Measurements from ENCODE around the gene PRXL2C.

PRXL2C gene

DNA sequence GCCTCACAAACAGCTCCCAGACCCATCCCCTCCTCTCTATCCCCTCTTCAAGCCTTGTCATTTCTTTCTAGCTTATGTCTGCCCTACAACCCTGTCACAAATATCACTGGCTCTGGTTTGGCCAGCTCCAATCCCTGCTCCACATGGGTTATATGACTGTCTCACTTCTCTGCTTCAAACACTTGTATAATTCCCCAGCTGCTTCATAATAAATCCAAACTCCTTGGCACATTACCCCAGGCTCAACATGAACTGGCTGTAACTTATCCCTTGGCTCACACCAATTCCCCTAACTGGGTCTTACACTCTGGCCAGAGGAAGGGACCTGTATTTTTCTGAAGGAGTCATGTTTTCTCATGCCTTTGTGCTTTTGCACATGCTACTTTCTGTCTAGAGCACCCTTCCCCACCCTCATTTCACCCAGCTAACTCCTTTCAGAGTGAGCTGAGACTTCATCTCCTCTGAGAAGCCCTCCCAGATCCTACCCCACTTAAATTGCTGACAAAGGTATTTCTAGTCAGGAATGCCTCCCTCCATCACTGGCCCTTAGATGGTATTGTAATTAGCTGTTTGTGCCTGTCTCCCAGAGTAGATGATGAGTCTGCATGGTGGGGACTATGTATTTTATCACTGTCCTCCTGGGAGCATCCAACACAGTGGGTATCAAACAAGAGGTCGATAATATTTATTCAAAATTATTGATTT is 5.3 kb downstream of the PRXL2C start:
- TF ChIP-seq ZC3H10 (CRISPR knock-in tag; IDR thresholded peaks at IDR 0.05) (no peak), RARB (CRISPR knock-in tag; IDR thresholded peaks at IDR 0.05) (no peak), TOX (CRISPR knock-in tag; IDR thresholded peaks at IDR 0.05; ENCODE audit: borderline replicate concordance) (no peak), ZNF565 (CRISPR knock-in tag; conservative IDR thresholded peaks at IDR 0.05; ENCODE audit: low read depth) (no peak)
- ATAC-seq: no peak

DNA sequence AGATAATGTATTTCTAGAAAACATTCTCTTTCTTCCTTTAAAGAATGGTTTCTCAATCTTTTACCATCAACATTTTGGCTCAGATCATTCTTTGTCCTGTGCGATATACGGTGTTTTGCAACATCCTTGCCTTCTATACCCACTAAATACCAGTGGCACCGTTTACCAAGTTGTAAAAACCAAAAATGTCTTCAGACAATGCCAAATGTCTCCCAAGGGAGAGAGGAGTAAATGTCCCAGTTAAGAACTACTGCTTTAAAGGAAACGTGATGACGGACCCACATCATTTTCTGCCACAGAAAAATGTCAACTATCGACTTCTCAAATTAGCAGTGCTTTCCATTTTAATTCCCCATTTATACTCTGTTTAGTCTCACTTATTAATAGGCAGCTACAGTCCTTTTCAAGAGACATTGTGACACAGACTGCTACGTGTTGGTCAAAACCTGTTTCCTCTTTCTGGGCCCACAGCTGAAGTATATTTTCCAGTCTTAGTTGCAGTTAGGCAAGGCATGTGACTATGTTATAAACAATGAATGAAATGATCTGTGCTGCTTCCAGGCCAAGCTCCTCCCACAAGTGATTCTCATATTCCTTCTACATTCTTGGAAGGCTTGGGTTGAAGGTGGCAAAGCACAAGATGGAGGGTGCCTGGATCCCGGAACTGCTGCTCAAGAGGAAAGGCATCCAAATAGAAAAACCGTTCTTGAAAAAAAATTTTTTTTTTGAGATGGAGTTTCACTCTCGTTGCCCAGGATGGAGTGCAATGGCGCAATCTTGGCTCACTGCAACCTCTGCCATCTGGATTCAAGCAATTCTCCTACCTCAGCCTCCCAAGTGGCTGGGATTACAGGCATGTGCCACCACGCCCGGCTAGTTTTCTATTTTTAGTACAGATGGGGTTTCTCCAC is 8.8 kb downstream of the PRXL2C start:
- peak; percentile 60 for ATAC-seq
- TF ChIP-seq ZNF8 (CRISPR knock-in tag; IDR thresholded peaks at IDR 0.05): no peak
- TF ChIP-seq BACH2 (CRISPR knock-in tag; IDR thresholded peaks at IDR 0.05; ENCODE audit: borderline replicate concordance): no peak
- TF ChIP-seq, protein P1, sequence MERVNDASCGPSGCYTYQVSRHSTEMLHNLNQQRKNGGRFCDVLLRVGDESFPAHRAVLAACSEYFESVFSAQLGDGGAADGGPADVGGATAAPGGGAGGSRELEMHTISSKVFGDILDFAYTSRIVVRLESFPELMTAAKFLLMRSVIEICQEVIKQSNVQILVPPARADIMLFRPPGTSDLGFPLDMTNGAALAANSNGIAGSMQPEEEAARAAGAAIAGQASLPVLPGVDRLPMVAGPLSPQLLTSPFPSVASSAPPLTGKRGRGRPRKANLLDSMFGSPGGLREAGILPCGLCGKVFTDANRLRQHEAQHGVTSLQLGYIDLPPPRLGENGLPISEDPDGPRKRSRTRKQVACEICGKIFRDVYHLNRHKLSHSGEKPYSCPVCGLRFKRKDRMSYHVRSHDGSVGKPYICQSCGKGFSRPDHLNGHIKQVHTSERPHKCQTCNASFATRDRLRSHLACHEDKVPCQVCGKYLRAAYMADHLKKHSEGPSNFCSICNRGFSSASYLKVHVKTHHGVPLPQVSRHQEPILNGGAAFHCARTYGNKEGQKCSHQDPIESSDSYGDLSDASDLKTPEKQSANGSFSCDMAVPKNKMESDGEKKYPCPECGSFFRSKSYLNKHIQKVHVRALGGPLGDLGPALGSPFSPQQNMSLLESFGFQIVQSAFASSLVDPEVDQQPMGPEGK (CRISPR knock-in tag; IDR thresholded peaks at IDR 0.05; ENCODE audit: borderline replicate concordance): no peak
- TF ChIP-seq ARNTL (CRISPR knock-in tag; IDR thresholded peaks at IDR 0.05; ENCODE audit: borderline replicate concordance, low read depth): no peak
- no peak for TF ChIP-seq ZFP3 (CRISPR knock-in tag; IDR thresholded peaks at IDR 0.05)
- TF ChIP-seq, protein P2, sequence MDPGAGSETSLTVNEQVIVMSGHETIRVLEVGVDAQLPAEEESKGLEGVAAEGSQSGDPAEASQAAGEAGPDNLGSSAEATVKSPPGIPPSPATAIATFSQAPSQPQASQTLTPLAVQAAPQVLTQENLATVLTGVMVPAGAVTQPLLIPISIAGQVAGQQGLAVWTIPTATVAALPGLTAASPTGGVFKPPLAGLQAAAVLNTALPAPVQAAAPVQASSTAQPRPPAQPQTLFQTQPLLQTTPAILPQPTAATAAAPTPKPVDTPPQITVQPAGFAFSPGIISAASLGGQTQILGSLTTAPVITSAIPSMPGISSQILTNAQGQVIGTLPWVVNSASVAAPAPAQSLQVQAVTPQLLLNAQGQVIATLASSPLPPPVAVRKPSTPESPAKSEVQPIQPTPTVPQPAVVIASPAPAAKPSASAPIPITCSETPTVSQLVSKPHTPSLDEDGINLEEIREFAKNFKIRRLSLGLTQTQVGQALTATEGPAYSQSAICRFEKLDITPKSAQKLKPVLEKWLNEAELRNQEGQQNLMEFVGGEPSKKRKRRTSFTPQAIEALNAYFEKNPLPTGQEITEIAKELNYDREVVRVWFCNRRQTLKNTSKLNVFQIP (CRISPR knock-in tag; IDR thresholded peaks at IDR 0.05; ENCODE audit: borderline replicate concordance, low read depth): no peak
- no peak for TF ChIP-seq OSR1 (CRISPR knock-in tag; IDR thresholded peaks at IDR 0.05)
- TF ChIP-seq, protein P3, sequence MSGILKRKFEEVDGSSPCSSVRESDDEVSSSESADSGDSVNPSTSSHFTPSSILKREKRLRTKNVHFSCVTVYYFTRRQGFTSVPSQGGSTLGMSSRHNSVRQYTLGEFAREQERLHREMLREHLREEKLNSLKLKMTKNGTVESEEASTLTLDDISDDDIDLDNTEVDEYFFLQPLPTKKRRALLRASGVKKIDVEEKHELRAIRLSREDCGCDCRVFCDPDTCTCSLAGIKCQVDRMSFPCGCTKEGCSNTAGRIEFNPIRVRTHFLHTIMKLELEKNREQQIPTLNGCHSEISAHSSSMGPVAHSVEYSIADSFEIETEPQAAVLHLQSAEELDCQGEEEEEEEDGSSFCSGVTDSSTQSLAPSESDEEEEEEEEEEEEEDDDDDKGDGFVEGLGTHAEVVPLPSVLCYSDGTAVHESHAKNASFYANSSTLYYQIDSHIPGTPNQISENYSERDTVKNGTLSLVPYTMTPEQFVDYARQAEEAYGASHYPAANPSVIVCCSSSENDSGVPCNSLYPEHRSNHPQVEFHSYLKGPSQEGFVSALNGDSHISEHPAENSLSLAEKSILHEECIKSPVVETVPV (CRISPR knock-in tag; IDR thresholded peaks at IDR 0.05): no peak
- TF ChIP-seq TOX (CRISPR knock-in tag; IDR thresholded peaks at IDR 0.05; ENCODE audit: borderline replicate concordance): no peak
- no peak for TF ChIP-seq ZNF565 (CRISPR knock-in tag; conservative IDR thresholded peaks at IDR 0.05; ENCODE audit: low read depth)
- TF ChIP-seq ZC3H10 (CRISPR knock-in tag; IDR thresholded peaks at IDR 0.05): no peak
- TF ChIP-seq TCF4 (CRISPR knock-in tag; IDR thresholded peaks at IDR 0.05; ENCODE audit: borderline replicate concordance): no peak
- TF ChIP-seq ZFP30 (CRISPR knock-in tag; IDR thresholded peaks at IDR 0.05): no peak
- TF ChIP-seq ESRRG (CRISPR knock-in tag; IDR thresholded peaks at IDR 0.05): no peak
- TF ChIP-seq, protein P4, sequence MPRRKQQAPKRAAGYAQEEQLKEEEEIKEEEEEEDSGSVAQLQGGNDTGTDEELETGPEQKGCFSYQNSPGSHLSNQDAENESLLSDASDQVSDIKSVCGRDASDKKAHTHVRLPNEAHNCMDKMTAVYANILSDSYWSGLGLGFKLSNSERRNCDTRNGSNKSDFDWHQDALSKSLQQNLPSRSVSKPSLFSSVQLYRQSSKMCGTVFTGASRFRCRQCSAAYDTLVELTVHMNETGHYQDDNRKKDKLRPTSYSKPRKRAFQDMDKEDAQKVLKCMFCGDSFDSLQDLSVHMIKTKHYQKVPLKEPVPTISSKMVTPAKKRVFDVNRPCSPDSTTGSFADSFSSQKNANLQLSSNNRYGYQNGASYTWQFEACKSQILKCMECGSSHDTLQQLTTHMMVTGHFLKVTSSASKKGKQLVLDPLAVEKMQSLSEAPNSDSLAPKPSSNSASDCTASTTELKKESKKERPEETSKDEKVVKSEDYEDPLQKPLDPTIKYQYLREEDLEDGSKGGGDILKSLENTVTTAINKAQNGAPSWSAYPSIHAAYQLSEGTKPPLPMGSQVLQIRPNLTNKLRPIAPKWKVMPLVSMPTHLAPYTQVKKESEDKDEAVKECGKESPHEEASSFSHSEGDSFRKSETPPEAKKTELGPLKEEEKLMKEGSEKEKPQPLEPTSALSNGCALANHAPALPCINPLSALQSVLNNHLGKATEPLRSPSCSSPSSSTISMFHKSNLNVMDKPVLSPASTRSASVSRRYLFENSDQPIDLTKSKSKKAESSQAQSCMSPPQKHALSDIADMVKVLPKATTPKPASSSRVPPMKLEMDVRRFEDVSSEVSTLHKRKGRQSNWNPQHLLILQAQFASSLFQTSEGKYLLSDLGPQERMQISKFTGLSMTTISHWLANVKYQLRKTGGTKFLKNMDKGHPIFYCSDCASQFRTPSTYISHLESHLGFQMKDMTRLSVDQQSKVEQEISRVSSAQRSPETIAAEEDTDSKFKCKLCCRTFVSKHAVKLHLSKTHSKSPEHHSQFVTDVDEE (CRISPR knock-in tag; IDR thresholded peaks at IDR 0.05): no peak
- no peak for TF ChIP-seq ISL1 (CRISPR knock-in tag; IDR thresholded peaks at IDR 0.05)
- TF ChIP-seq, protein P5, sequence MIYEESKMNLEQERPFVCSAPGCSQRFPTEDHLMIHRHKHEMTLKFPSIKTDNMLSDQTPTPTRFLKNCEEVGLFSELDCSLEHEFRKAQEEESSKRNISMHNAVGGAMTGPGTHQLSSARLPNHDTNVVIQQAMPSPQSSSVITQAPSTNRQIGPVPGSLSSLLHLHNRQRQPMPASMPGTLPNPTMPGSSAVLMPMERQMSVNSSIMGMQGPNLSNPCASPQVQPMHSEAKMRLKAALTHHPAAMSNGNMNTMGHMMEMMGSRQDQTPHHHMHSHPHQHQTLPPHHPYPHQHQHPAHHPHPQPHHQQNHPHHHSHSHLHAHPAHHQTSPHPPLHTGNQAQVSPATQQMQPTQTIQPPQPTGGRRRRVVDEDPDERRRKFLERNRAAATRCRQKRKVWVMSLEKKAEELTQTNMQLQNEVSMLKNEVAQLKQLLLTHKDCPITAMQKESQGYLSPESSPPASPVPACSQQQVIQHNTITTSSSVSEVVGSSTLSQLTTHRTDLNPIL (CRISPR knock-in tag; IDR thresholded peaks at IDR 0.05; ENCODE audit: low read depth): no peak
- TF ChIP-seq CSDC2 (CRISPR knock-in tag; IDR thresholded peaks at IDR 0.05): no peak
- no peak for TF ChIP-seq RARB (CRISPR knock-in tag; IDR thresholded peaks at IDR 0.05)
